HG03064 (cell line): ENCODE results near the gene NRXN2.

Source experiments
- ATAC-seq: cut with Tn5 transposase; IDR thresholded peaks from one replicate; pipeline ENCODE4 v1.9.1; 2021; ENCODE audit warnings: low read depth; ENCODE audit not compliant: unreplicated experiment

Gene NRXN2

DNA sequence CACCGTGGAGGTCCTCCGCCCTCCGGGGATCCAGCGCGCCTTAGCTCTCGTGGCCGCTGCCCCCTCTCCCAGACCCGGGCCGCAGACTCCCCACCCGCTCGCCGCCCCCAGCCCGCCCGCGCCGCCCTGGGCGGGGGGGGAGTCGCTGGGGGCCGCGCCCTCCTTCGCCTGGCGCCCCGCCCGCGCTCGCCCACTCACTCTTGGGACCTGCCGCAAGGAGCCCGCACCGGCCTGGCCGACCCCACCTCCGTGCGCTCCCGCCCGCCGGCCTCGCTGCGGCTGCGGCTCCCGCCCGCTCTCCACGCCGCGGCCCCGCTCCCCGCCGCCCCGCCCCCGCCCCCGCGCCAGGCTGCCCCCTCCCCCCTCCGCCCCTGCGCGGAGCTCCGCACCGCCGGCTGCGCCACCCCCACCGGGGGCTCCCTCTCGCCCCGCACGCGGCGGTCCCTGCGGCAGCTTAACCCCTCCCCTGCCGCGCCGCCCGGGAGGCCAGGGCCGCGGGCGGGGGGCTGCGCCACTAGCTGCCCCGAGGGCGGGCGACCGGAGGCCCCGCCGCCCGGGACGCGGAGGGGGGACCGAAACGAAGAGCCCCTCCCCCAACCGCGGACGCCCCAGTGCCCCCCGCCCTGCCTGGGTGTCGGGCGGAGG lies 21.7 kb upstream of the NRXN2 start:
- ATAC-seq, result no peak

DNA sequence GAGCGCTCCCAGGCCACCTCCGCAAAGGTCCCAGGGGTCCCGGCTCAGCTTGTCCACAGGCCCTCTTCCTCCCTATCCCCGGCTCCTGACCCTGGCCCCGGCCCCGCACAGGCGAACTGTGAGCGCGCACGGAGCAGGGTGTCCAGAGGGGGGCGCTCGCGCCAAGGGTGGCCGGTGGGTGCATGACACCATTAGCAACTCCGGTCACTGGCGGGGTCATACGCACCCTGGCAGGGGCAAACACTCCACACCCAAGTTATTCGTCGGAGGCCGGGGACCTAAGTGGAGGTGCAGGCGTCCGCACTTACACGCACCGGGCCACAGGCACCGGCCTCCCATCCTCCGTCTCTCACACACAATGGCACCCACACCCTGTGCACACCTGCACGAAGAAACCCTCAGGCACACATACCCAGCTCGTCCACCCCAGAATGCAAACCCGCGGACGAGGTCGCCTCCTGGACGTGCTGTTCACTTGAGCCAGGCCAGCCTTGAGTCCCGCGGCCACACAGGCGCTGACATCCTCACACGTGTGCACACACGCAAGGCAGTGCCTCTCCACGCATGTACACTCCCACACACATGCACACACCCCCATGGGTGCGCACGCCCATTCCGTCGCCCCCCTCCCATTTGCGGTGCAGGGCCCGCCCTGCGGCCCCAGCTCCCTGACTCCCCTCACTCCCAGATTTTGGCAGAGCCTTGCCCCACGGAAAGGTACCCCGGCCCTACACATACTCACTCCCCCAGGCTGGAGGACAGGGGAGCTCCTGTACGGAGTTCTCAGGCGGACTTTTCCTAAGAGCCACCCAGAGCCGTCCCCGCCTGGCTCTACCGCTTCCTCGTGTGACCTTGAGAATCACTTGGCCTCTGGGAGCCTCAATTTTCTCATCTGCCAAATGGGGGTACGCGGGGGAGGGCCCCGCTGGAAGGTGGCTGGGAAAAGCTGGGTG lies 20.9 kb upstream of the NRXN2 start, which contains the start of gene RASGRP2:
Gene RASGRP2, minus strand, starts transcription at position 552 of the 953 bp plus-strand sequence. CDS start 1,276 bp downstream, outside the sequence.
- ATAC-seq, result no peak

DNA sequence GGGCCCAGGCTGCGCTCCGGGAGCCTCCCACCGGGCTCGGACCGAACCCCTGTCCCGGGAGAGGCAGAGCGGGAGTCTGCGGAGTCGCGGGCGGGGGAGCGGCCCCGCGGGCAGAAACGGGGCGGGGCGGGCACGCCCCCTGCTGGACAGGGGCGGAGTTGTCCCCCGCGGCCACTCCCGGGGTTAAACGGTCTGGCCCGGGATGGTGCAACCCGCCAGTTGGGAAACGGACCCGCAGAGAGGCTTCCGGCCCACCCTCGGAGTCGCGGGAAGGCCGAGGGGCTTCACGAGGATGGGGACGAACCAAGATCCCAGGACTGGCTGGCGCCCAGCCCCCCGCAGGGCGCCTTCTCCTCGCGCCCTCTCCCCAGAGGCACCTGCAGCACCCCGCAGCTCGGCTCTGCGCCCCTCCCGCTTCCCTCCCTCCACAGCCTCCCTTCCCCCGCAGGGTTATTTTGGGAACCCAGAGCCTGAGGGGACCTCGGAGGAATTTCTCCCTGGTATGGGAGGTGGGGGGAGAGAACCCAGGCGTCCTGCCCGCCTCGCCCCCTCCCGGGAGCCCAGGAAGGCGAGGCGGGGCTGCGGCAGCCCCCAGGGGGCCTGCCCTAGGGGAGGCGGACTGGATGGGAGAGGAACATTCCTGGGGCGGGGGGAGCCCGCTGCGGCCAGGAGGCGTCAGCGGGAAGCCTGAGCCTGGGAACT lies 20.0 kb upstream of the NRXN2 start:
- no peak for ATAC-seq

DNA sequence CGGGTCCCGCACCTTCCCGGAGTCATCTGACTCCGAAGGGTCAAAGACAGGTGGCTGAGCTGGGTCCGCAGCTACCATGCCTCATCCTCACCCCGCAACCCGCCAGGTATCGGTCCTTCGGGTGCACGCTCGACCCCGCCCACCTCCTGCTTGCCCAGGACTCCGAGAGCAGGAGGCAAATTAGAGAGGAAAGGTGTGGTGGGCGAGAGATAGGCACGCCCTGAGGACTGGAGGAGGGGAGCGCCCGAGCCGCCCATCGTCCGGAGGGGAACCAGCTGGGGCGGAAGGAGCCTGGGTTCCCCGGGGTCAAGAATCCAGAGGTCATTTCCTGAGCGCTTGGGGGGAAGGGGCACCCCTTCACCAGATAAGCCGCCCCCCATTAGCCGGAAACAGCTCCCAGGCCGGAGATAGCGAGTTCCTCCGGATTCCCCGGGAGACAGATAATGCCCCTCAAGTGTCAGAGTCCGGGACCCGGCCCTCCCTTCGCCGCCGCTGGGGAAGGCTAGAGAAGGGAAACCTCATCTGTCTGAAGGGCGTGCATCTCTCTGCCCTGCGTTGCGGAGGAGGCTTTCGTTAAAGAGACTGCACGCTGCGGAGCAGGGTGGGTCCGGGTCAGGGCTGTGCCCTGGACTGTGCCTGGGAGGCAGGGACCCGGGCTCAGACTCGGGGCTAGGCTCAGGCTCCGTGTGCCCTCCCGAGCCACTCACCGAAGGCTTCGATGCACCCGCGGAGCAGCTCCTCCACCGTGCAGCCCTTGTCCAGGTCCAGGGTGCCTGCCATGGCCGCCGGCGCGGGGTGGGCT lies 19.3 kb upstream of the NRXN2 start:
- ATAC-seq, result no peak

DNA sequence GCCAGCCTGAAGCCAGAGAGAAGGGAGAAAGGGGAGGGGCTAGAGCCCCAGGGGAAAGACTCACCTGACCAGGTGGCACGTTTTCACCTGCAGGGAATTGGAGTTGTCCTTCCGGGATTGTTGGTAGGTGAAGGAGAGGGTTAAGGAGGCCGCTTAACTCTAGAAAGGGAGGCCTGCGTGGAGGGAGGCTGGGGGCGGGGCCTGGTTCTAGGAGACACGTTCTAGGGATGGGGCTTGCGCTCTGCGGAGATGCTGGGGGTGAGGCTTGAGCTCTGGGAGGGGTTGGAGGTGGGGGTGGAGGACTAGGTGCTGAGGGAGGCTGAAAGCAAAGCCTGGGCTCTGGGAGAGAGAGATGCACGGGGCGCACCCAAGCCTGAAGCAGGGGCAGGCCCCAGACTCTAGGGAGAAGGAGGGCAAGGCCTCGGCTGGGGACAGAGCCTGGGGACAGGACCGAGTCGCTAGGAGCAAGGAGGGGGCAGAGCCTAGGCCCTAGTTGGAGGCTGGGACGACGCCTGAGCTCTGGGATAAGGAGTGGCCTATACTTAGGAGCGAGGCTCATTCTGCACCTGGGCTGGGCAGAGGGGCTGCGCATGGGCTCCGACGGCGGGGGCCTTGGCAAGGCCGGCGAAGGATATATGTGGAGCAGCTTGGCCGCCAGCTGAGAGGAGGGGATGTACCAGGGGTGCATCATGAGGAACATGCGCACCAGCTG lies 18.5 kb upstream of the NRXN2 start:
- ATAC-seq, result no peak

DNA sequence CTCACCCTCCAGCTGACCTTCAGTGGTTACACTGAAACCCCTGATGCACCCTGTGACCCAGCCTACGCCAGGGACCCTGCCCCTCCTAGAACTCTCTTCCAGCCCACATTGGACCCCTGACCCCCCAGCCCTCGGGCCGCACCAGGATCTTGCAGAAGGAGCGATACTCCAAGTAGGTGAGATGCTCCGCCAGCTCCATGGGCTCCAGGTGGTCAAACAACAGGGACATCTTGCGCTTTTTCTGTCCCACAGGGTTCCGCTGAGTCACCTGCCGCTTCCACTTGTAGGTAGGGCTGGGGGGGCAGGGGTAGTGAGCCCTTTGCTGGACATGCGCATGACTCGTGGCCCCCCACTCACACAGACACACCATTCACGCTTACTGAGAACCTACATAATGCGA lies 16.9 kb upstream of the NRXN2 start:
- ATAC-seq, result no peak

DNA sequence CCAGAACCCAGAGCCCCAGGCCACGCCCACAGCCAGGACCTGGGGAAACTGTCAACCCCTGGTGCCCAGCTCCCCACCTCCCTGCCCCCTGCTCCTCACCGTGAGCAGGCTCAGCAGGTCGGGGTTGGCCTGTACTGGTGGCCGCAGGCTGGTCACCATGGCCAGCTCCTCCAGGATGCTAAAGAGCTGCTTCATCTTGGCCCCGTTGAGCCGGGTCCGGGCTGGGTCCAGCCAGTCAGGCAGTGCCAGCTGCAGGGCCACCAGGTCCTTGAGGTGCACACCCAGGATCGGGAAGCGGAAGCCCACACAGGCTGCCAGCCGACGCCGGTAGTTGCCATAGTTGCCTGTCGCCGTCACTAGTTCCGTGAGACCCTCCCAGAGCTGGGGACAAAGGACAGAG lies 13.7 kb upstream of the NRXN2 start:
- no peak for ATAC-seq

DNA sequence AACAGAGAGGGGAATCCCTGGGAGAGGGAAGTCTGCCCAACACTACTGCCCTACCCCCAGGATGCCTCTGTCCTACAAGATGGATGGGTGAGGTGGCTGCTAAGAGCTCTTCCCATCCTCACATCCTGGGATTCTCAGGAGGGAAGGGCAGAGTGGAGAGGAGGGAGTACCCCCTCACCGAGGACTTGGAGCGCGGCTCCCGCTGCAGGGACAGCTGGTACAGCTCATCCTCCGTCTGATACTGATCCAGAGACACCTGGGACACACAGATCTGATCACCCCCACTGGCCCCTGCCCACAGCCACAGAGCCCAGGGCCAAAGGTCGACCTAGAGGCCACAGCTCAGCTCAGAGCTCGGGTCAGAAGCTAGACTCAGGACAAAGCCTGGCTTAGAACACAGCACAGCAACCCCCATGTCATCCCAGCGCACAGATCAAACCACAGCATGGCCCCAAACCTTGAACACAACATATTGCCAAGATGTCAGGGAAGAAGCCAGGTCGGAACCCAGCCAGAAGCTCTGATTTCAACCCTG lies 12.8 kb upstream of the NRXN2 start:
- no peak for ATAC-seq

DNA sequence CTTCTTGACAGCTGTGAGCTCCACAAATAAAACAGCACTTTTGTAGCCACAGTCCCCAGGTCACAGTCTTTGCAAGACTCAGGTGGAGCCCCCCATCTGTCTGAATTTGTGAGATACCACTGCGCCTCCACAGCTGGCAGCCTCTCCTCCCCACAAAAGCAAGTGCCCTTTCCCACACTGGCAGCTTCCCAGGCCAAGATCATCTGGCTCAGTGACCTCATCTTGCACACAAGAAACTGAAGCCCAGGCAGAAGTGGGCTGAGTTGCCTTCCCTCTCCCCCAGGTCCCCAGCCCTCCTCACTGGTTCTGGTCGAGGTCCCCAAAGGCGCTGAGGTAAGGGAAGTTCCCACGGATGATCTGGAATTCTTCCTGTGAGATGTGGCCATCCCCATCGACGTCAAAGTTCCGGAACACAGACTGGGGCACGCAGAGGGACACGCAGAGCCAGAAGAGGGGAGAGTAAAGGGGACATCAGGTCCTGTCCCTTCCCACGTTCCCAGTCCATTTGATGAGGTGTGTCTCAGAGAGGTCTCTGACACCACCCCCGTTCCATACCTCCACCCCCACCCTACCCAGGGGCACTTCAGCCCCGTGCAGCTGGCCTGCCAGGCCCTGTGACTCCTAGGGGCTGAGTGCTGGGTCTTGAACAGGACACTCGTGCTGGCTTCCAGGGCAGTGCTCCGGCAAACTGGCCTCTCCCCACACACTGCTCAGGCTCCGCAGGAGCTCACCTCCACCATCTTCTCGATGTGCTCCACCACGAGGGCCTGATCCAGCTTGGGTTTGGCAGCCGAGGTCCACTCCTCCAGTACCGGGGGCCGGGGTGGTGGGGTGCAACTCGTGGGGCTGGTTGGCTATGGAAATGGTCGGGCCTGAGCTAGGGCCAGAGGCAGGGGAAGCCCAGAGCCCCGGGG lies 12.1 kb upstream of the NRXN2 start:
- ATAC-seq, result no peak

DNA sequence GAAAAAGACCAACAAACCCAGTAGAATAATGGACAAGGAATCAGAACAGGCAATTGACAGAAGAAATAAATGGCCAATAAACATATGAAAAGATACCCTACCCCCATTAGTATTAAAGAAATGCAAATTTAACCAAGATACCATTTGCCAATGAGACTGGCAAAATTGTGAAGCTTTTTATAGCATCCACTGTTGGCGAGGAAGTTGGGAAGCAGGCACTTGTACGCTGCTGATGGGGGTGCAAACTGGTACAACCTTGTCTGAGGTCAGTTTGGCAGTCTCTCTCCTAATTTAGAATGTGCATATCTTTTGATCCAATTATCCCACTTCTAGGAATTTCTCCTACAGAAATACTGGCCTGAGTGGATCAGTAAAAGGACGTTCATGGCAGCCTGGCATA lies 8.6 kb upstream of the NRXN2 start:
- ATAC-seq, result no peak

DNA sequence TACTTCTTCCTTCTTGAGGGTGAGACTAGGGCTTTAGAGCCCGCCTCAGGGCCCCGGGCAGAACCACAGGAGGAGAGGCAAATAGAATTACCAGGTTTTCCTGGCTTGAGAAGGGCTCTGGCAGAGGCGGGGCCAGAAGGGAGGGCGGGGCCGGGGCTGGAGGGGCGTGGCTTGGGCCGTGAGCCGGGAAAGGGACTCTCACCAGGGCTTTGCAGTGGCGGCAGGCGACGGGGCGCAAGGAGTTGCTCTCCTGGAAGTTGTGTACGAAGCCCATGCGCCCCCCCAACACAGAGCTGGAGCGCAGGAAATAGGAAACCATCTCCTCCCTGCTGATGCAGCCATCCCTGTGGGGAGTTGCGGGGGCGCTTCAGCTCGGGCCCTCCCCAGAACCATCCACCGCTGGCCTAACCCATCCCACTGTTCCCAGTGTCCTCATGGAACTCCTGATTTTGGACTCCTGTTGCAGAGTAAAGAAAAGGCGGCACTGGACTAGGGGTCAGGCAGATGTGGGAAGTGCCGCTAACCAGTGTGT lies 6.9 kb upstream of the NRXN2 start:
- ATAC-seq, result no peak

DNA sequence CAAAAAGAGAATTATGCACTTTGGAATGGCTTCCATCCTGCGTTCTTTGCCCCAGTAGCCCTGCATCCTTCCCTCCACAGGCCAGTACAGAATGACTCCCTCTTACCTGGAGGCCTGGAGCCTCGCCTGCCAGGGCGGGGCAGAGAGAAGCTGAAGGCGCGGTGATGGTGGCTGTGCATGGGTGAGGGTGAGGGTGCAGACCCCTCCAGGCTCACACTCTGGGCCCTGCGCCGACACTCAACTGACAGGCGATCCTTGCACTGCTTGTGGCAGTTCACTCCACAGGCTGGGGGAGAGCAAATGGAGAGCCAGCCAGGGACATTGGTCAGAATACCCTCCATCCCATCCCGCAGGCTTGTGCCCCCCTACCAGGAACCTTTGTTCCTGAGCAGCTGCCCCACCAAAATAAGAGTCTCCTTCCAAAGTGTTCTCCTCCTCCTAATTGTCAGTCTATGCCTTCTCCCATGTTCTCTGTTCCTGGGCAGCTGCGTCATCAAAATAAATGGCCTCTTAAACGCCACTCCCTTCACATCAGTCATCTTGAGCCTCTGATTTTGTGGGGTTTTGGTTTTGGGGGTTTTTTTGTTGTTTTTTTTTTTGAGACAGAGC lies 5.9 kb upstream of the NRXN2 start:
- no peak for ATAC-seq

DNA sequence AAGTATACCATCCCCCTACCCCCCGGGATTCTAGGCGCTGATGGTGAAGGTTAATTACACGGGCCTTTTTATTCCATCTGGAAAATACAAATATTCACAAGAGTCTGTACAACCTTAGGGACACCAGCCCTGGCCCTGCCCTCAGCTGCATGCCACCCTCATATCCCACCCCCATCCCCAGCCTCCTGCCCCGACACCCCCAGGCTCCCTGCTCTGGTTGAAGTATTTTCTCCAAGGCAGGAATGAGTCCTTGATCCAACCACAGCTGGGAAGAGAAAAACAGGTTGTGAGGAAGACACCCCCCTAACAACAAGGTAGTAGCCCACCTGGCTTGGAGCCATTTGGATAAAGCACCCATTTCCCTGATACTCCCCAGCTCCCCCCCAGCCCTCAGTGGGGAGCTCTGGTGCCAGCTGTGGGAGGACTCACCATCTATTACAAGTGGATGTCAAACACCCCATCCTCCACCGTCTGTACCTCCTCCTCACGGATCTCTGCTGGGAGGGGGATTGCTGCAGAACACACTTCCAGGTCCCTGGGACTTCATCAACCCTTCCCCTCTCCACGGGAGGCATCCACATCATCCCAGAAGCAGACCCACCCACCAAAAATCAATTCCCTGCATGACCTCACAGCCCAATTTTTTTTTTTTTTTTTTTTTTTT lies 4.0 kb upstream of the NRXN2 start:
- no peak for ATAC-seq

DNA sequence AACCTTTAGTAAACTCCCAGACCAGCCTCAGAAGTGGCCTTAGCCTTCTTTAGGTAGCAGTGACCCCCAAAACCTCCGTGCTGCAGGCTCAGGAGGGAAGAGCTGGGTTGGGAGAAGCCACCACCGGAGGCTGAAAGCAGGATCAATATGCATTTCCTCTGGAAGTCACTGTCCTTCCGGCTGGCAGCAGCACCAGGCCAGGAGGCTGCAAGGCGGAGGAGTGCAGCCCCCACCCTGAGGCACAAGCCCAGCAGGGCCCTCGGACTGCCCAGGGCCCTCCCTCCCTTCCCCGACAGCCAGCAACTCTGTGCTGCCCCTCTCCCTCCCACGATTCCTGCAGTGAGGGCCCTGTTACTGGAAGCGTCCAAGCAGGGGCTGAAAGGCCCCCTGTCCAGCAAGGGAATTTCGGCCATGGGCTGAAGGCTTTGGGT lies 3.2 kb upstream of the NRXN2 start:
- ATAC-seq, result no peak

DNA sequence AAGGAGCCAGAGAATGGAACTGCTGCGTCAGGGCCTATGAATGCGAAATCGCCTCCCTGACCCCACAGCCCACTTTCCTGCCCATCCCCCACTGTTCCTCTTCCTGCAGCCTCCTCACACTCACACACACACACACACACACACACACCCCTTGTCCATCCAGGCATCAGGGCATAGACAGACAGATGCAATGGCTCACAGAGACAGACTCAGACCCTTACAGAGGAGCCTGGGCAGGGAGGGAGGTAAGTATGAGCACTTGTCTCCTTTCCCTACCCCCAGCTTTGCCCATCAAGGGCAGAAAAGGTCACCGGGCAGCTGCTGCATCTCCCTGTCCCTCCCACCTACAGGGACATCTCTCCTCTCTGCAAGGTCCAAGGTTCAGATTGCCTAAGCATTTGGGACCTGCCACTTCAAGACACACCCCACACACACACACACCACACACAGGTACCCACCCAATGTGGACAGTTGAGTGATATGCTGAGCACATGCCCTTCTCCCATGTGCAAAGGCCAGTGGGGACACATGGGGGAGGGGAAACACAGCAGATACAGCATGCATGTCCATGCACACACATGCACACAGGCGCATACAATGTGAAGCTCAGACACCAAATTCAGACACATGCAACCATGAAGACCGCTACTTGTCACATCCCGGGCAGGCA lies 2.0 kb upstream of the NRXN2 start:
- no peak for ATAC-seq

DNA sequence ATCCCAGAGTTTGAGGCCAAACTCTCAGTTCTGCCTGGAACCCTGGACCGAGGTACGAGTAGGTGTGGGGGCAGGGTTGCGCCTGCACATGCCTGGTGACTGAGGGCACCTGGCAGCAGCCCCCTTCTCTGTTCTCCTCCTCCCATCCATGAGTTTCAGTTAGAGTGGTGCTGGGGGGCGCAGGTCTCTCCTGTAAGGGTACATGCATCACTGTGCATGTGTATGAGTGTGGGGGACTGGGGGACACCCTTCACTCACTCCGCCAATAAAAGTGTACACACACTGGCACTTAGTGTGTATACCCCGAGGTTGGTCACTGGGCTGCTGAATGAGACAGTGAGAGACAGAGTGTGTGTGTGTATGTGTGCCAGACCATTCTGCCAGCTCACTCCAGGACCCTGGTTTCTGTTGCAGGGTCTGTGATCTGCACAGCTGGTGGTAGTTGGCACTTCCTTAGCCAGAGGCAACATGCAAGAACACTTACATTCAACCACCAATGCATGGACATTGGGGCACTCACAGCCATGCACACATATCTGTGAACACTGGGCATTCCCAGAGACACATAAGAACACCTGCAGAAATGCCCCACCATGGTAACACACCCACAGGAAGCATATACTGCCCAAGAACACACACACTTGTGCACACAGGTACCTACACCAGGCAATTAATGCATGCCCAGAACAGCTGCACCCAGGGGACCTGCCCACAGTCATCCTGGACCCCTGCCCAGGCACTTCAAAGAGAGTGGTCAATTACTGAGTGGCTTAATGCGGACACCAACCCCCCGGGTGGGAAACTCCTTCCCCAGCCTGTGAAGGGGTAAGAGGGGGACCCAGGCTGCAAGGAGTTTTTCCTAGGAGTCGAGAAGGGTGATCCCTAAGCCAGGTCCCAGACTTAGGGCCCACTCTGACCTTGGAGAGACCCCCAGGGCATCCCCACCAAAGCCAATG lies 1.2 kb upstream of the NRXN2 start:
- ATAC-seq, result no peak
